Measurements from ENCODE around the gene FAM3D. TPM values are rescaled to one million over a fixed set of nuclear protein-coding genes. Genes with fewer than 3 reads are reported as not detected.
"Not testable (repeated sequence)": the region's sequence is repeated elsewhere in the genome, so short reads cannot be mapped to it uniquely, and the experiment has no call there.

The FAM3D gene
- total RNA-seq, 1 donor from 2014 or later, result not detected

DNA sequence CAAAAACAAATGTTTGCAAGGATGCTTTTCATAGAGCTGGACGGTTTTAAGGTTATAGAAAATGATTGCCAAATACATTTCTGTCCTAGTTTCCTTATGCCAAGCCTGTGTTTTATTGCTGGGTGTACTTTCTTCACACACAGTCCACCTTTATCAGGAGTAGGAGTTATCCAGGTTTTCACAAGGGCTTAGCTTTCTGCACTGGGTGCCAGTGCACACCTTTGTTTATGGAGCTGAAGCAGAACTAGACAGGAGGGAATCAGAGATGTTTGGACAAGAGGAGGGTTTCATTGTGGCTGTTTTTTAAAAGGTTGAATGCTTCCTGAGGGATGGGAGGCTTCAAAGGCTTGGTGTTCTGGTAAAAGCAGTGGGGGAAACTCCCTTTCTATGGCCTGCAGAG, 29.5 kb upstream of the FAM3D start:
- ATAC-seq (ENCODE audit: low read depth), result no peak
- intact Hi-C loops (cut with micrococcal nuclease), result no loop called here
- H3K36me3 Mint-ChIP-seq (ENCODE audit: low read depth), result no peaks in the 10 kb centered on the region
- no peak overlapping the region for H3K4me3 Mint-ChIP-seq
- no peak for TF ChIP-seq CTCF (IDR thresholded peaks at IDR 0.05)
- no peaks in the 10 kb centered on the region for H3K27me3 Mint-ChIP-seq
- DNase-seq, result no peak
- no peak overlapping the region for H3K27ac Mint-ChIP-seq
- H3K9me3 Mint-ChIP-seq, result peaks cover 5% of the 10 kb centered on the region
- no peaks in the 10 kb centered on the region for H3K4me1 Mint-ChIP-seq
- POLR2A ChIA-PET, result no interaction called here
- CTCF ChIA-PET, result no interaction called here

DNA sequence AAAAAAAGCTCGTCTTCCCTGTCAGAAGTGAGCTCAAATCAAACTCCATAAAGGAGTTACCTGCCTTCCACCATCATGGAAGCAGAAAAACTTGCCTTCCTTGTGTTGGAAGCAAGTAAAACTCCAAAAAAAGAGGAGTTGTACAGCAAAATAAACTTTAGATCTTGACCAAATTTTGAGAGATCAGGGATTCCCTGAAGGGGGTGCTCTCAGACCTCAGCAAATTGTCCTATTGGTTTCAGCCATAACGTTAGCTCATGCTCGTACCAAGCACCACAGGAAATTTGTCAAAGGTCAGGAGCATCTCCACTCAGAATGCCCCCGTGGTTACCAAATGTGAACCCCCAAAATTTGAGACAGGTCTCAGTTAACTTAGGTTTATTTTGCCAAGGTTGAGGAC, 28.7 kb upstream of the FAM3D start:
- H3K27ac Mint-ChIP-seq; H3K36me3 Mint-ChIP-seq (ENCODE audit: low read depth); H3K4me1 Mint-ChIP-seq; intact Hi-C loops (cut with micrococcal nuclease); H3K9me3 Mint-ChIP-seq; H3K4me3 Mint-ChIP-seq; ATAC-seq (ENCODE audit: low read depth); DNase-seq; CTCF ChIA-PET; POLR2A ChIA-PET; H3K27me3 Mint-ChIP-seq: not testable (repeated sequence)

- H3K9me3 Mint-ChIP-seq, result peaks cover 9% of the 10 kb centered on the region
- ATAC-seq (ENCODE audit: low read depth), result no peak
- H3K4me1 Mint-ChIP-seq, result no peaks in the 10 kb centered on the region
- ChIA-PET CTCF (no interaction called here), POLR2A (no interaction called here)
- peaks cover 6% of the 10 kb centered on the region for H3K27me3 Mint-ChIP-seq
- TF ChIP-seq CTCF (IDR thresholded peaks at IDR 0.05), result no peak
- intact Hi-C loops (cut with micrococcal nuclease), result no loop called here
- H3K27ac Mint-ChIP-seq, result no peak overlapping the region
- no peaks in the 10 kb centered on the region for H3K36me3 Mint-ChIP-seq (ENCODE audit: low read depth)
- no peak for DNase-seq
- H3K4me3 Mint-ChIP-seq, result no peak overlapping the region
Measured at GRCh38 chr3:58693940-58694850, 27.6 kb upstream of the FAM3D start.

GRCh38 chr3:58692484-58692883, 25.9 kb upstream of the FAM3D start:
- no peak for ATAC-seq (ENCODE audit: low read depth)
- no peak for TF ChIP-seq CTCF (IDR thresholded peaks at IDR 0.05)
- Mint-ChIP-seq H3K36me3 (ENCODE audit: low read depth) (no peaks in the 10 kb centered on the region), H3K4me1 (no peaks in the 10 kb centered on the region), H3K9me3 (peaks cover 9% of the 10 kb centered on the region), H3K27ac (no peak overlapping the region), H3K27me3 (peaks cover 6% of the 10 kb centered on the region), H3K4me3 (no peak overlapping the region)
- no peak for DNase-seq
- intact Hi-C loops (cut with micrococcal nuclease), result no loop called here
- CTCF ChIA-PET, result interaction anchor here (1.0 kb wide), 1 partner anchor 62 kb away, joined by 3 read pairs; no protein-coding TSS in a partner anchor
- POLR2A ChIA-PET, result no interaction called here

- H3K27ac Mint-ChIP-seq, result no peak overlapping the region
- intact Hi-C loops (cut with micrococcal nuclease), result no loop called here
- H3K4me1 Mint-ChIP-seq, result no peaks in the 10 kb centered on the region
- ChIA-PET CTCF (interaction anchor here (1.0 kb wide), 1 partner anchor 61 kb away, joined by 3 read pairs; no protein-coding TSS in a partner anchor), POLR2A (no interaction called here)
- H3K4me3 Mint-ChIP-seq, result no peak overlapping the region
- no peak for TF ChIP-seq CTCF (IDR thresholded peaks at IDR 0.05)
- peaks cover 6% of the 10 kb centered on the region for H3K27me3 Mint-ChIP-seq
- no peak for DNase-seq
- H3K36me3 Mint-ChIP-seq (ENCODE audit: low read depth), result no peaks in the 10 kb centered on the region
- no peak for ATAC-seq (ENCODE audit: low read depth)
- H3K9me3 Mint-ChIP-seq, result peaks cover 9% of the 10 kb centered on the region
Measured at GRCh38 chr3:58691997-58692396, 25.4 kb upstream of the FAM3D start.
